ENCODE results near the gene PHEX.

Gene PHEX

DNA sequence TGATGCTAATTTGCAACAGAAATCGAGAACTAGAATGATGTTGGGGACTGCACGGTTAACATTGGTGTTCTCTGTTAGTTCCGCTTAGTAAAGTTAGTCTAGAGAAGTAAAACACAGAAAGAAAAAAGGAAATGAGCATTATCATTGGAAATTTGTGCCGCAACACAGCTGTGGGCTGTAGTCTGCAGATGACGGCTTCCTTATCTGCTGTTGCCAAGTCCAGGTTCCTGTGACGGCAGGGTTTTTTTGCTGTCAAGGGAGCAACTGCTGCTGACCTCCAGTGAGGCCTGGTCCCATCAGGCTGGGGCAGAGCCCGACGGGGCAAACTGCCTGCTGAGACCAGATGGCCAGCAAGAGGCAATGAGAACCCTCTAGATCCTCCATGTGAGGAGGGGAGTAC lies 38.9 kb upstream of the PHEX start:
- TF ChIP-seq, protein P1, sequence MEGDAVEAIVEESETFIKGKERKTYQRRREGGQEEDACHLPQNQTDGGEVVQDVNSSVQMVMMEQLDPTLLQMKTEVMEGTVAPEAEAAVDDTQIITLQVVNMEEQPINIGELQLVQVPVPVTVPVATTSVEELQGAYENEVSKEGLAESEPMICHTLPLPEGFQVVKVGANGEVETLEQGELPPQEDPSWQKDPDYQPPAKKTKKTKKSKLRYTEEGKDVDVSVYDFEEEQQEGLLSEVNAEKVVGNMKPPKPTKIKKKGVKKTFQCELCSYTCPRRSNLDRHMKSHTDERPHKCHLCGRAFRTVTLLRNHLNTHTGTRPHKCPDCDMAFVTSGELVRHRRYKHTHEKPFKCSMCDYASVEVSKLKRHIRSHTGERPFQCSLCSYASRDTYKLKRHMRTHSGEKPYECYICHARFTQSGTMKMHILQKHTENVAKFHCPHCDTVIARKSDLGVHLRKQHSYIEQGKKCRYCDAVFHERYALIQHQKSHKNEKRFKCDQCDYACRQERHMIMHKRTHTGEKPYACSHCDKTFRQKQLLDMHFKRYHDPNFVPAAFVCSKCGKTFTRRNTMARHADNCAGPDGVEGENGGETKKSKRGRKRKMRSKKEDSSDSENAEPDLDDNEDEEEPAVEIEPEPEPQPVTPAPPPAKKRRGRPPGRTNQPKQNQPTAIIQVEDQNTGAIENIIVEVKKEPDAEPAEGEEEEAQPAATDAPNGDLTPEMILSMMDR (IDR thresholded peaks at IDR 0.05) = no peak
- H3K36me3 Mint-ChIP-seq (ENCODE audit: low read depth) = peaks cover 79% of the 10 kb centered on the region
- H3K27me3 Mint-ChIP-seq (ENCODE audit: low read depth, poor library complexity) = no peaks in the 10 kb centered on the region
- DNase-seq = no peak
- H3K9me3 Mint-ChIP-seq = no peaks in the 10 kb centered on the region
- H3K4me1 Mint-ChIP-seq = no peaks in the 10 kb centered on the region
- no peak overlapping the region for H3K27ac Mint-ChIP-seq
- no peak overlapping the region for H3K4me3 Mint-ChIP-seq

GRCh38 chrX:21996872-21997455 lies 35.2 kb upstream of the PHEX start:
- Mint-ChIP-seq H3K27me3 (ENCODE audit: low read depth, poor library complexity) (no peaks in the 10 kb centered on the region), H3K9me3 (peaks cover 29% of the 10 kb centered on the region), H3K4me1 (no peaks in the 10 kb centered on the region), H3K4me3 (no peak overlapping the region), H3K36me3 (ENCODE audit: low read depth) (peaks cover 83% of the 10 kb centered on the region), H3K27ac (peak overlapping the region; percentile 91)
- TF ChIP-seq, protein P1 (IDR thresholded peaks at IDR 0.05) = no peak
- DNase-seq = no peak

DNA sequence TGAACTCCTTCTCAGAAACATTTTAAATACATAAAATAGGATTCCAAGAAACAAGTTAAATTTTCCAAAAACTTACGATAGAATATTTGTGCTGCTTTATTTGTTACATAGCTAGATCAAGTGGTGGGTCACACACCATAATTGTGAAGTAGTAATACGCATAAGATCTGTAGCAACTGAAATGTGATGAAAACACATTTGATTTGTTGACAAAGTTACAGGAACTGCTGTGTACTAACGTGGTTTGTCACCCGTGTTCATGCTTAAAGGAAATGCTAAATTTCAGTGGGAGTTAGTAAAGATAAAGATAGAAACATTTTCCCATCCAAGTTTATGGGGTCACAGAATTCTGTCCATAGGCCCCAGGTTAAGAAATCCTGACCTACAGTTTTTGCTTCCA lies 34.1 kb upstream of the PHEX start:
- no peaks in the 10 kb centered on the region for H3K27me3 Mint-ChIP-seq (ENCODE audit: low read depth, poor library complexity)
- H3K36me3 Mint-ChIP-seq (ENCODE audit: low read depth) = peaks cover 83% of the 10 kb centered on the region
- H3K27ac Mint-ChIP-seq = peak overlapping the region; percentile 82
- TF ChIP-seq, protein P1 (IDR thresholded peaks at IDR 0.05) = no peak
- H3K9me3 Mint-ChIP-seq = peaks cover 39% of the 10 kb centered on the region
- DNase-seq = no peak
- H3K4me1 Mint-ChIP-seq = no peaks in the 10 kb centered on the region
- no peak overlapping the region for H3K4me3 Mint-ChIP-seq

- TF ChIP-seq, protein P1 (IDR thresholded peaks at IDR 0.05) = no peak
- H3K27ac Mint-ChIP-seq = peak overlapping the region; percentile 32
- H3K4me3 Mint-ChIP-seq = no peak overlapping the region
- no peak for DNase-seq
- no peaks in the 10 kb centered on the region for H3K27me3 Mint-ChIP-seq (ENCODE audit: low read depth, poor library complexity)
- peaks cover 57% of the 10 kb centered on the region for H3K9me3 Mint-ChIP-seq
- H3K4me1 Mint-ChIP-seq = no peaks in the 10 kb centered on the region
- H3K36me3 Mint-ChIP-seq (ENCODE audit: low read depth) = peaks cover 92% of the 10 kb centered on the region
Observed at GRCh38 chrX:22004866-22005265, 27.3 kb upstream of the PHEX start.

GRCh38 chrX:22012051-22012450 lies 20.1 kb upstream of the PHEX start:
- TF ChIP-seq, protein P1 (IDR thresholded peaks at IDR 0.05) = no peak
- H3K36me3 Mint-ChIP-seq (ENCODE audit: low read depth) = peaks cover 30% of the 10 kb centered on the region
- peaks cover 21% of the 10 kb centered on the region for H3K9me3 Mint-ChIP-seq
- no peak overlapping the region for H3K4me3 Mint-ChIP-seq
- peaks cover 6% of the 10 kb centered on the region for H3K4me1 Mint-ChIP-seq
- peak overlapping the region; percentile 68 for H3K27ac Mint-ChIP-seq
- peaks cover 3% of the 10 kb centered on the region for H3K27me3 Mint-ChIP-seq (ENCODE audit: low read depth, poor library complexity)
- DNase-seq = no peak

DNA sequence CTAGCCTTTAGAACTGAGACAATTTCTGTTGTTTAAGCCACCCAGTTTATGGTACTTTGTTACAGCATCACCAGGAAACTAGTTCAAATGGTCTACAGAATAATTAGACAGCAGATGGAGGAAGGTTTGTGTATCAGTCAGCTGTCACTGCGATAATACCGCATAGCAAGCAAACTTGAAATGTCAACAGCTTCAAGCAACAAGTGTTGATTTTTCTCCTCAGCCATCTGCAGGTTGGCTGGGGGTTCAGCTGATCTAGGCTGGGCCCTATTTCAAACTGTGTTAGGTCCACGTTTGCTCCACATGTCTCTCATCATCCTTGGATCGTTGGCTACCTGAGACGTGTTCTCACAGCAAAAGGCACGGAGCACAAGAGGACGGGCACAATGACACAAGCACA lies 19.2 kb upstream of the PHEX start:
- DNase-seq = no peak
- TF ChIP-seq, protein P1 (IDR thresholded peaks at IDR 0.05) = no peak
- Mint-ChIP-seq H3K27ac (peak overlapping the region; percentile 86), H3K36me3 (ENCODE audit: low read depth) (peaks cover 21% of the 10 kb centered on the region), H3K4me1 (peaks cover 6% of the 10 kb centered on the region), H3K27me3 (ENCODE audit: low read depth, poor library complexity) (peaks cover 3% of the 10 kb centered on the region), H3K4me3 (no peak overlapping the region), H3K9me3 (peaks cover 20% of the 10 kb centered on the region)

Data from nephron progenitor cell (in vitro differentiated cells).